Esophagus squamous epithelium (tissue), 4 donors: ENCODE data around the gene EDC3.

Experiments used
- POLR2A ChIP-seq, 4 donors: fragments of 450-650 bp; IDR thresholded peaks; one replicate each; pipeline ENCODE4 v1.6.1; 2017; ENCODE audit warnings: antibody characterized with exemption in 4 of 4, mild to moderate bottlenecking in 4 of 4, moderate library complexity in 3 of 4
- TF ChIP-seq, protein P1 (sequence below), 6 experiments: fragments of 450-650 bp in 4 of 6; fragments of 200-600 bp in 2 of 6; sonication (generic) in 2 of 6; IDR thresholded peaks; one replicate each; pipeline ENCODE4 v1.5.1; 2016 to 2019; ENCODE audit warnings: antibody characterized with exemption in 6 of 6, mild to moderate bottlenecking in 4 of 6, moderate library complexity in 4 of 6

DNA sequence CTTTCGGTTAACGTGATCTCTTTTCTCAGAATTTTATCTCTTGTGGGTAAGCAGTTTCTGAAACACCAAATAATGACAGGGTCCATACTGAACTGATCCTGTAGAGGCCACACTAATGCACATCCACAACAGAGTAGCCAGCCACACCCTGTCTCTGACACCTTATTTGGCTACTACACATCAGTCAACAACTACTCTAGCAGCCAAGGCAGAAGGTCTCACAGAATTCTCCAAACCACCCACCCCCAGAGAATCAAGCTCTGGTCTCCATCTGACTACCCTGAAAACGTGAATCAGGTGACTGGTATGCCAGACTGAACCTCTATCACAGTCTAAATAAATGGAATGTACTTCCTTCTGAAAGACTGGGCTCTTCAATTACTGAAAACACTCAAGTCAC, 38.0 kb downstream of the EDC3 start:
- TF ChIP-seq, protein P1, sequence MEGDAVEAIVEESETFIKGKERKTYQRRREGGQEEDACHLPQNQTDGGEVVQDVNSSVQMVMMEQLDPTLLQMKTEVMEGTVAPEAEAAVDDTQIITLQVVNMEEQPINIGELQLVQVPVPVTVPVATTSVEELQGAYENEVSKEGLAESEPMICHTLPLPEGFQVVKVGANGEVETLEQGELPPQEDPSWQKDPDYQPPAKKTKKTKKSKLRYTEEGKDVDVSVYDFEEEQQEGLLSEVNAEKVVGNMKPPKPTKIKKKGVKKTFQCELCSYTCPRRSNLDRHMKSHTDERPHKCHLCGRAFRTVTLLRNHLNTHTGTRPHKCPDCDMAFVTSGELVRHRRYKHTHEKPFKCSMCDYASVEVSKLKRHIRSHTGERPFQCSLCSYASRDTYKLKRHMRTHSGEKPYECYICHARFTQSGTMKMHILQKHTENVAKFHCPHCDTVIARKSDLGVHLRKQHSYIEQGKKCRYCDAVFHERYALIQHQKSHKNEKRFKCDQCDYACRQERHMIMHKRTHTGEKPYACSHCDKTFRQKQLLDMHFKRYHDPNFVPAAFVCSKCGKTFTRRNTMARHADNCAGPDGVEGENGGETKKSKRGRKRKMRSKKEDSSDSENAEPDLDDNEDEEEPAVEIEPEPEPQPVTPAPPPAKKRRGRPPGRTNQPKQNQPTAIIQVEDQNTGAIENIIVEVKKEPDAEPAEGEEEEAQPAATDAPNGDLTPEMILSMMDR (IDR thresholded peaks at IDR 0.05): no peak
- TF ChIP-seq POLR2A (IDR thresholded peaks at IDR 0.05): no peak
